NCI-H187 treated with DMSO at 0.1 percent for 48 hours (cell line): ENCODE data around the gene ERCC6L2.

Experiments
- DNase-seq: peaks from one replicate; lab custom pipeline; 2025; lab: John Stamatoyannopoulos, UW

Gene ERCC6L2

DNA sequence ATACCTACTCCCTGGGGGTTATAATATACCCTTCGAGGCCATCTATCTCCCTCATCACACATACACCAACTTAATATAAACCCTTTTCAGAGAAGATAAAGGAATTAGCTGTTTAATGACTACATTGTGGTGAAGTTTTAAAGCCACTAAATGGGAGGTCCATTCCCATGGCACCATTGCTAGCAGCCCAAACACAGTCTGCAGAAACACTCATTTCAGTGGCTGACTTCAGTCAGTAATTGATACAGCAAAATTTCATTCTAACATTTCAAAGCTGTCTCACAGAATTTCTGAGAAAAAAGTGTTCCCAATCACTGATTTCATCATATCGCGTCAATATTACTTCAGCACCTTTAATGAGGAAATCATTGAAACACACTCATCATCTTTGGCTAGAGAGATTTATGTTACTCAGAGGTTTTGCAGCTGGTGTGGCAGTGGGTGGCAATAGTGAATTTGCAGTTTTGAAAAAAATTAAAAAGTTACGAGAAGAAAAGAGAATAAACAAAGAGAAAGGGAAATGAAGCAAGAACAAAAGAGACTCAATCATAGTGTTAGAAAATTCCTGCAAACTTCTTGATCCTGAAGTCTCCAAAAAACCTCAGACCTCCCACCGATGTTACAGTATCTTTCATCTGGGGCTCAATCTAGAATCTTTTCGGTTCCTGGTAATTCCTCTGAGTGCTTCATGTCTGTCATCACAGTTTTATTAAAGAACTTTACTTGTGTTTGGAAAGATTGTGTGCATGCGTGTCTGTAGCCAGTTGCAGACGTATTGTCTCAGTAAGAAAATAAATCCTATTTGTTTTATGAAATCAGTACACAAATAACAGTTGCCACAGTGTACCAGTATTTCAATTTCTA is 105.0 kb downstream of the ERCC6L2 start:
- DNase-seq: no peak

GRCh38 chr9:95981761-95982390 is 106.4 kb downstream of the ERCC6L2 start:
- DNase-seq: no peak

DNA sequence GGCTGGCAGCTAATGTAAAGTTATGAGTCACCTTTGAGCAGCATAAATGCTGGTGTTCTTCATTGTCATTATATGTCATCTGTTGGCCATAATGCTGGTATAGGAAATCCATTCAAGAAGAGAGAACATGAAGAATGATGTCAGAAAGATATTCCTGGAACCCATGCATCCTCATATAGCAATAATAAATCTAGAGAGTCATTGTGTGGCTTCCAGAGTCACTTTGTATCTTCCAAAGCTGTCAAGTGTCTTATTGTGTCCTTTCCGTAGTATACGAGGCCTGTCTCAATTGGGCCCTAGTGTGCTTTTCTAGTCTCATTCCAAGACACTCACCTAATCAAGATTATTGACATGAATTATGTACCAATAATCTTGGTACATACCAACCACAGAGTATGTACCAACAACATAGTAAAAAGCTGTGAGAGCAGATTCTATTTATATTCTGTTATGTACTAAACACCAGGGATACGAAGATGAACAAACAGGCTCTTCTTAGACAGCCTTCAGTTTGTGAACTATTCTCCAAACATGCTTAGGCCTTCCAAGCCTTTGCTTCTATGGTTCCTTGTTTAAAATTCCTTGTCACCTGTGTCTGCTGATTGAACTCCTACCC is 110.1 kb downstream of the ERCC6L2 start:
- DNase-seq: no peak

DNA sequence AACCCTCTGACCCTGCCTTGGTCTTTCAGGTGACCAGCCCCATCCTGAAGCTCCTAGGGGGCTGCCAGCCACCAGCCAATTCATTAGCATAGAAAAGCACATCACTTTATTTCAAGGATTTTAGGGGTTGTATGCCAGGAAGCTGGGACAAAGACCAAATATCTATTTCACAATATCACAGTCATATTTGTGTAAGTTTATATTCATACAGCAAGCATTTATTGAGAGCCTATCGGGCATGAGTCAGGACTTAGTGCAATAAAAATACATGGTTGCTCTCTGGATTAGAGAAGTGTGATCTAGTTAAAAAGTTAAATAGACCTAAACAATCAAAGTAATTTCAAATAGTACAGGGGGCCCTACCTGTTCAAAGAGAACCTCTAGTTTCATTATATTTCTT is 113.8 kb downstream of the ERCC6L2 start:
- DNase-seq: no peak

DNA sequence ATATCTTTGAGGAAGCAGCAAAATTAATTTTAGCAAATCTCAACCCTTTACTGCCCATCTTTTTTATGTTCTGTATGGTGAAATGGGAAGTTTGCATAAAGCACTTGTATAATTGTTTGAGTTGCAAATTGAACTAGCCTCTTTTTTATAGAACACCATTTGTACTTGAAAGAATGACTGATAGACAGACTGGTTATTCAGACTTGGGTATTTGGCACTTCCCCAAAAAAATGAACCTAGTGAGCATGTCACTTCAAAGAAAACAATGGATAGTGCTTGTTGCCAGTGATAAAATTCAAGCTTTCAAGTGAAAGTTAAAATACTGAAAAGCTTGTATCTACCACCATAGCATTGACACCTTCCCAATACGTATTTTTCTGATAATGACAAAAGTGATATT is 115.8 kb downstream of the ERCC6L2 start:
- no peak for DNase-seq

- no peak for DNase-seq
Observed at GRCh38 chr9:95992536-95992935, 117.0 kb downstream of the ERCC6L2 start.

DNA sequence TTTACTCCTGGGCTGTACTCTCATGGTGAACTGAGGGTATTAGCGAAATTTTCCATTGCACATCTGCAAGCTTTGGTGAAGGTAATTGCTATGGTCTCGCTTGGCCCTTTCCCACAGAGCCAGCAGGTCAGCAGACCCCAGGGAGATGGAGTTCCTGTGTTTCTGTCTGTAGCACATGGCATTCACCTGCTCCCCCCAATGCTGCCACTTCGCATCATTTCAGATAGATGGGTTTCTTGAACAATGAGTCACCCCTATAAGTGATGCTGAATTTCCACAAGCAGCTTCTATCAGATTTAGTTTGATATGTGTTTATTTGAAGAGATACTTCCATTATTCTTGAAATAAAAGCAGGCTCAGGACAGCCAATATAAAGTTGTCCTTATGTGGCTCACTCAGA is 117.8 kb downstream of the ERCC6L2 start:
- no peak for DNase-seq

GRCh38 chr9:95999390-95999789 is 123.9 kb downstream of the ERCC6L2 start:
- no peak for DNase-seq

DNA sequence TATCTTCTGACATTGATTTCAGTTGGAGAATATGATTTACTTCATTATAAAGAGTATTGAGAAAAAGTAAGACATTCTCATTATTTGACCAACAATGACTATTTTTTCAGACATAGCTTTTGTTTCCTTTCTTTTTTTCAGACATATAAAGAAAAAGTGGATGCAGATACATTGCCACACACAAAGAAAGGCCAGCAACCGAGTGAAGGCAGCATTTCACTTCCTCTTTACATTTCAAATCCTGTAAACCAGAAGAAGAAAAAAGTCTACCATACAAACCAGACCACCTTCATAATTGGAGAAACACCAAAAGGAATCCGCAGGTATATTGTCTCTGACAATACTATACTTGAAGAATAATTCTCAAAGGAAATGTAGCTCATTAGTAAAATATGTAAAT is 128.9 kb downstream of the ERCC6L2 start:
- DNase-seq: no peak

DNA sequence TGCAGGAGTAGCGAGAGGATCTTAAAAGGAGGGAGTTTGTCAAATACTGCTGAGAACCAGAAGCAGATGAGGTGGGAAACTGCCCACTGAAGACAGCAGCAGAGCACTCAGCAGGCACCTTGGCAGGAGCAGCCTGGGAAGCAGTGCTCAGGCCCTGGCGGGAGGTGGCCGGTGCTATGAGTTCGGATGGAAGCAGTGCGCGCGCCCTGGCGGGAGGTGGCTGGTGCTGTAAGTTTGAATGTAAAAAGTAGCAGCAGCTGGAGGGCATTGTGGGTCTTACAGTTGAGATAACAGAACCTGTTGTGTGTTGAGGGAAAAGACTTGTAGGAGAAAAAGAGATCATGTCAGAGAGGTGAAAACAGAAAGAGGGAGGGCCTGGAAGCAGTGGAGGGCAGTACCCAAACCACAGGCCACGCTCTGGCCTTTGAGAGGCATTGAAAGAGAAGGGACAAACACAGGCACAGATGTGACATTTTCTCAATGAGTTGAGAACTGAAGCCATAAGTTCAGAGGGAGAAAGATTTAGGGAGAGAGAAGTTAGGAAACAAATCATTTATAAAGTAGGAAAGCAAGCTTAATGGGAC is 130.9 kb downstream of the ERCC6L2 start:
- no peak for DNase-seq

DNA sequence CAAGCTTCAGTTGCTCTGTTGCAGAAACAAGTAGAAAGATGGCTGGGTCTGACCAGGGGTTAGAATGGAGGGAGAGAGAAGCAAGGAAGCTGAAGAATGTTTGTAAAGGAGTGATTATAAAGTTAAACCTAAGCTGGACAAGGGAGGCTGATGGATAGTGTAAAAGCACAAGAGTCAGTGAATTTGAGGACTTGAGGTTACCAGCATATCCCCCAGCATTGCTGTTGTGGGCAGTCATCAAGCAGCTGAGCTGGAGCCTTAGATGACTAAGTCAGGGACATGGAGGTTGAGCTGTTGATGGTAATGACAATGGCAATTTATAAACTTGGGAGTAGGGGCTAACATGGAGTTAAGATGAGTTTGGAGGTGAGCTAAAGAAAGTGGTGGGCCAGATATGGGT is 131.5 kb downstream of the ERCC6L2 start:
- DNase-seq: no peak

- no peak for DNase-seq
Observed at GRCh38 chr9:96008502-96009222, 133.2 kb downstream of the ERCC6L2 start.

DNA sequence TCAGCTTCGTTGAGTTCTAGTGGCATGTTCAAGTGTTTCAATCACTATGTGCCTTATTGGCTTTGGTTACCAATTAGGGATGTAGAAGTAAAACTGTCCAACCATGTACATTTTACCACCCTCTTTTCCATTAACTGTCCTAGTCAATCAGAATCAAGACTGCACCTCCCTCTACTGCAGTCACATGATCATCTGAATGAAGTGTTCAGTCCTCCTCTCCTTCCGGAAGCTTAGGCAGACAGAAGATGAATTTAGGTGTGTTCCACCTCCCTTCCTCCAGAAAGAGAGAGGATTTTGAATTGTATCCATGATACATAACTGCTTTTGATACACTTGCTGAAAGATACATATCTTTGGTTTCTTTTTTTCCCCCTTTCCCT is 133.7 kb downstream of the ERCC6L2 start:
- no peak for DNase-seq

- no peak for DNase-seq
Observed at GRCh38 chr9:96009690-96010472, 134.4 kb downstream of the ERCC6L2 start.

DNA sequence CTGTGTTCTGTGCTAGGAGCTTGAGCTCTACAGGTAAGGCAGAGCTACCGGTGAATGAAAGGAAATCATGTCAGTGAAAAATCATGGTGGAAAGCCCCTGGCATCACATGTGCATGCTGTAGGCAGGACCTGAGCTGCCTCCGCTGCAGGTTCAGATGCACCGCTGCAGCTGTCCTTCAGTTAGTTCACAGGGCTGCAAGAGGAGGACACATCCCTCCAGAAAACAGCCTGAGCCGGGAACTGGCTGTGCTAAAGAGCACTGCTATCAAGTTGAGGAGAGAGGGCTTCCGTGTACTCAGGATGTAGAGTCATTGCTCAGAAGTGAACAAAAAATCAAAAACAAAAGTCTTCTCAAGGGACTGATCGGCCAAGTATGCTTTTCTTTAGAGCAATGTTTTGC is 138.6 kb downstream of the ERCC6L2 start:
- no peak for DNase-seq

- DNase-seq: no peak
Observed at GRCh38 chr9:96015876-96016686, 140.6 kb downstream of the ERCC6L2 start.
